GM11168 (cell line): ENCODE measurements around the gene ZNF124.

Source experiments
- in situ Hi-C: fragments of 300-500 bp; cut with MboI; formaldehyde crosslinking; loops from one replicate; pipeline ENCODE4 v1.12.0; 2022; ENCODE audit warnings: low sequenced_read_pairs; ENCODE audit not compliant: unreplicated experiment

The ZNF124 gene

GRCh38 chr1:247114351-247115140 is 57.3 kb downstream of the ZNF124 start:
- in situ Hi-C loops = no loop called here

DNA sequence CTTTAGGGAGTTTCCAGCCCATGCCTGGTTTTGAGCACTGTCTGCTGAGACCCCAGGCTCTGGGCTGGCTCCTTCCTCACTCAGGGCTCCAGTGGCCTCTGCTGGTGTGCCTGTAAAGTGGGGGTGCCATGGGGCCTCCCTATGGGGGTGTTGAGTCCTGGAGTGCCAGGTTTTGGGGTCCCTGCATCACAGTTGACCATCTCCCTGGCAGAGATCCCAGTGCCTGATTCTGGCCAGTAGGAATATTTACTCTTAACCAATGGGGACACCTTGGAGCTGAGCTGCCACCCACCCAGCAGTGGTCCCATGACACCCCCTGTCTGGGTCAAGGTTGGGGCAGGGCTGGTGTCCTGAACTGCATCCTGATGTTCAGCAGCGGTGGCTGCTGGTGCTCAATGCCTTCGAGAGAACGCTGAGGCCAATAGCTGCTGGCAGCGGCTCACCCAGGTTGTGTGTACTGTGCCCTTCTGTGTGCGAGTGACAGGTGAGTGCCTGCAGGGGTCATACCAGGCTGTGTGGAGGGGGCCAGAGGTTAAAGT is 58.0 kb downstream of the ZNF124 start:
- in situ Hi-C loops = no loop called here

GRCh38 chr1:247113094-247113497 is 58.7 kb downstream of the ZNF124 start:
- in situ Hi-C loops = no loop called here

DNA sequence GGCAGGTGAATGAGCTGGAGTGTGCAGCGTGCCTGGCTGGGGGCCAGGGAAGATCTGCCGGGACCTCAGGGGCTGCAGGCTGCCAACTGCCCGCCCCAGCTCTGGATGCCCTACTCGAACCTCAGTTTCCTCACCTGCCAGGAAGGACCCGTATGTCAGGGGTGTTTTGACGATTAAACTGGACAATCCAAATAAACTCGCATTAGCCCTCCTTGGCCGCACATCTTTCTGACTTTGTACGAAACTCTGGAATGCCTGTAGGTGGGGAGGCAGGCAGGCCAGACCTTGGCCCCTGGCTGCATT is 59.4 kb downstream of the ZNF124 start:
- in situ Hi-C loops = no loop called here

- in situ Hi-C loops = no loop called here
These were observed 59.9 kb downstream of the ZNF124 start for GRCh38 chr1:247111700-247112478.

DNA sequence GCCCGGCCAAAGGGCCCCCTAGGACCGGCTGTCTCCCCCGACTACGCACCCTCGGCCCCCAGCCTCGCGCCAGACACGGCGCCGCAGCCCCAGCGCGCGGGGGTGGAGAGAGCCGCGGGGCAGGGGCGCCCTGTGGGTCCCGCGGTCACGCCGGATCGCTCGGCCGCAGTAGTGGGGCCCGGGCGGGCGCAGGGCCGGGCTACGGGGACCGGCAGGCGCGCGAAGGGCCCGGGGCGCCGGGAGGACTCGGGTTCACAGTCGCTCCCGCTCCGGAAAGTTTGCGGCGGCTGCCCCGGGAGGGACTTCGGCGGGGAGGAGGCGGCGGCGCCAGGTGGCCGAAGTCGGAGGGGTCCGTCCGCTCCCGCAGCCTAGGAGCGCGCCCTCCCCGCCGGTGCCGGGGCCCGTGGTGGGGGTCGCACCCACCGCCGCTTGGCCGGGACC is 60.5 kb downstream of the ZNF124 start:
- in situ Hi-C loops = no loop called here

GRCh38 chr1:247110627-247111258 is 61.1 kb downstream of the ZNF124 start:
- in situ Hi-C loops = no loop called here

GRCh38 chr1:247107694-247108093 is 64.1 kb downstream of the ZNF124 start:
- in situ Hi-C loops = no loop called here

GRCh38 chr1:247105966-247106365 is 65.9 kb downstream of the ZNF124 start:
- in situ Hi-C loops = no loop called here
